ENCODE results near the gene RNF157. TPM values are rescaled to one million over a fixed set of nuclear protein-coding genes. Genes with fewer than 3 reads are reported as not detected.

Gene RNF157
- total RNA-seq, 2 donors from 2014 or later, result 46.6 to 124 TPM

- no peak overlapping the region for H3K4me3 Mint-ChIP-seq
These were observed 105.1 kb downstream of the RNF157 start for GRCh38 chr17:76134911-76135809.

GRCh38 chr17:76132574-76133338, 107.5 kb downstream of the RNF157 start:
- no peak overlapping the region for H3K4me3 Mint-ChIP-seq
- no peaks in the 10 kb centered on the region for H3K9me3 Mint-ChIP-seq
- DNase-seq (ENCODE audit: low spot score) (no peak), ATAC-seq (no peak)
- H3K27ac Mint-ChIP-seq, result no peak overlapping the region
- no peaks in the 10 kb centered on the region for H3K27me3 Mint-ChIP-seq
- peaks cover 4 to 11% of the 10 kb centered on the region in 2 donors for H3K4me1 Mint-ChIP-seq (ENCODE audit: low read depth in 2 of 2)
- no peaks in the 10 kb centered on the region for H3K36me3 Mint-ChIP-seq

More at GRCh38 chr17:76134911-76135809, 105.1 kb downstream of the RNF157 start:
- Mint-ChIP-seq H3K36me3 (no peaks in the 10 kb centered on the region), H3K27ac (no peak overlapping the region), H3K9me3 (no peaks in the 10 kb centered on the region), H3K27me3 (peaks cover 0 to 4% of the 10 kb centered on the region in 2 donors), H3K4me1 (ENCODE audit: low read depth in 2 of 2) (peaks cover 4 to 14% of the 10 kb centered on the region in 2 donors)
- DNase-seq (ENCODE audit: low spot score) (peak; percentile 54), ATAC-seq (no peak)

- Mint-ChIP-seq H3K4me3 (no peak overlapping the region), H3K4me1 (ENCODE audit: low read depth in 2 of 2) (peaks cover 4 to 13% of the 10 kb centered on the region in 2 donors), H3K9me3 (no peaks in the 10 kb centered on the region), H3K27ac (no peak overlapping the region), H3K36me3 (no peaks in the 10 kb centered on the region), H3K27me3 (no peaks in the 10 kb centered on the region)
- ATAC-seq (no peak), DNase-seq (ENCODE audit: low spot score) (no peak)
These were observed 108.4 kb downstream of the RNF157 start for GRCh38 chr17:76131692-76132573.

GRCh38 chr17:76131051-76131691, 109.1 kb downstream of the RNF157 start:
- H3K36me3 Mint-ChIP-seq, result no peaks in the 10 kb centered on the region
- peaks cover 4 to 13% of the 10 kb centered on the region in 2 donors for H3K4me1 Mint-ChIP-seq (ENCODE audit: low read depth in 2 of 2)
- H3K9me3 Mint-ChIP-seq, result no peaks in the 10 kb centered on the region
- H3K4me3 Mint-ChIP-seq, result no peak overlapping the region
- no peak overlapping the region for H3K27ac Mint-ChIP-seq
- H3K27me3 Mint-ChIP-seq, result no peaks in the 10 kb centered on the region
- DNase-seq (ENCODE audit: low spot score) (no peak), ATAC-seq (no peak)

- ATAC-seq (no peak), DNase-seq (ENCODE audit: low spot score) (no peak)
- peaks cover 4 to 13% of the 10 kb centered on the region in 2 donors for H3K4me1 Mint-ChIP-seq (ENCODE audit: low read depth in 2 of 2)
- H3K36me3 Mint-ChIP-seq, result no peaks in the 10 kb centered on the region
- no peaks in the 10 kb centered on the region for H3K9me3 Mint-ChIP-seq
- H3K27ac Mint-ChIP-seq, result no peak overlapping the region
- H3K27me3 Mint-ChIP-seq, result no peaks in the 10 kb centered on the region
- no peak overlapping the region for H3K4me3 Mint-ChIP-seq
These were observed 109.8 kb downstream of the RNF157 start for GRCh38 chr17:76130473-76130872.

- peak overlapping the region in 1 of 2 donors; percentile 50 for H3K27ac Mint-ChIP-seq
These were observed 114.4 kb downstream of the RNF157 start for GRCh38 chr17:76125922-76126321.

GRCh38 chr17:76125391-76125675, 115.0 kb downstream of the RNF157 start:
- ATAC-seq (no peak), DNase-seq (ENCODE audit: low spot score) (no peak)
- Mint-ChIP-seq H3K27me3 (no peaks in the 10 kb centered on the region), H3K9me3 (no peaks in the 10 kb centered on the region), H3K36me3 (no peaks in the 10 kb centered on the region), H3K4me3 (no peak overlapping the region), H3K27ac (no peak overlapping the region), H3K4me1 (ENCODE audit: low read depth in 2 of 2) (peaks cover 6 to 14% of the 10 kb centered on the region in 2 donors)

More at GRCh38 chr17:76125922-76126321, 114.4 kb downstream of the RNF157 start:
- Mint-ChIP-seq H3K4me1 (ENCODE audit: low read depth in 2 of 2) (peaks cover 6 to 14% of the 10 kb centered on the region in 2 donors), H3K9me3 (no peaks in the 10 kb centered on the region), H3K4me3 (no peak overlapping the region), H3K27me3 (no peaks in the 10 kb centered on the region), H3K36me3 (no peaks in the 10 kb centered on the region)
- ATAC-seq, result no peak
- DNase-seq (ENCODE audit: low spot score), result no peak

GRCh38 chr17:76124582-76125390, 115.5 kb downstream of the RNF157 start:
- Mint-ChIP-seq H3K36me3 (no peaks in the 10 kb centered on the region), H3K4me1 (ENCODE audit: low read depth in 2 of 2) (peaks cover 6 to 14% of the 10 kb centered on the region in 2 donors), H3K27me3 (no peaks in the 10 kb centered on the region), H3K4me3 (no peak overlapping the region), H3K9me3 (no peaks in the 10 kb centered on the region), H3K27ac (no peak overlapping the region)
- DNase-seq (ENCODE audit: low spot score), result no peak
- no peak for ATAC-seq

- Mint-ChIP-seq H3K4me1 (ENCODE audit: low read depth in 2 of 2) (peaks cover 6 to 14% of the 10 kb centered on the region in 2 donors), H3K27me3 (no peaks in the 10 kb centered on the region), H3K27ac (peak overlapping the region in 1 of 2 donors; percentile 65), H3K36me3 (no peaks in the 10 kb centered on the region), H3K4me3 (no peak overlapping the region), H3K9me3 (no peaks in the 10 kb centered on the region)
- DNase-seq (ENCODE audit: low spot score), result no peak
- no peak for ATAC-seq
These were observed 116.3 kb downstream of the RNF157 start for GRCh38 chr17:76123749-76124581.

- peak overlapping the region; percentile 34 to 65 for H3K27ac Mint-ChIP-seq
- H3K36me3 Mint-ChIP-seq, result no peaks in the 10 kb centered on the region
These were observed 117.1 kb downstream of the RNF157 start for GRCh38 chr17:76123191-76123499.

GRCh38 chr17:76122431-76123190, 117.7 kb downstream of the RNF157 start:
- Mint-ChIP-seq H3K4me1 (ENCODE audit: low read depth in 2 of 2) (peaks cover 6 to 14% of the 10 kb centered on the region in 2 donors), H3K27me3 (no peaks in the 10 kb centered on the region), H3K4me3 (peak overlapping the region; percentile 47), H3K27ac (peak overlapping the region; percentile 34 to 65), H3K9me3 (no peaks in the 10 kb centered on the region), H3K36me3 (no peaks in the 10 kb centered on the region)
- DNase-seq (ENCODE audit: low spot score) (no peak), ATAC-seq (no peak)

More at GRCh38 chr17:76123191-76123499, 117.1 kb downstream of the RNF157 start:
- ATAC-seq (no peak), DNase-seq (ENCODE audit: low spot score) (no peak)
- Mint-ChIP-seq H3K9me3 (no peaks in the 10 kb centered on the region), H3K4me1 (ENCODE audit: low read depth in 2 of 2) (peaks cover 6 to 14% of the 10 kb centered on the region in 2 donors), H3K4me3 (peak overlapping the region; percentile 34), H3K27me3 (no peaks in the 10 kb centered on the region)

Data from natural killer cell treated with Interleukin-12 subunit alpha and Interleukin-12 subunit beta and Interleukin-15 and Interleukin-18, amount 100 ng/mL, for 72 hours (primary cell).